ENCODE results near the gene FAM107B.
A peak's percentile ranks its signal among the peaks of the same experiment; 100 is the strongest.

FAM107B gene

DNA sequence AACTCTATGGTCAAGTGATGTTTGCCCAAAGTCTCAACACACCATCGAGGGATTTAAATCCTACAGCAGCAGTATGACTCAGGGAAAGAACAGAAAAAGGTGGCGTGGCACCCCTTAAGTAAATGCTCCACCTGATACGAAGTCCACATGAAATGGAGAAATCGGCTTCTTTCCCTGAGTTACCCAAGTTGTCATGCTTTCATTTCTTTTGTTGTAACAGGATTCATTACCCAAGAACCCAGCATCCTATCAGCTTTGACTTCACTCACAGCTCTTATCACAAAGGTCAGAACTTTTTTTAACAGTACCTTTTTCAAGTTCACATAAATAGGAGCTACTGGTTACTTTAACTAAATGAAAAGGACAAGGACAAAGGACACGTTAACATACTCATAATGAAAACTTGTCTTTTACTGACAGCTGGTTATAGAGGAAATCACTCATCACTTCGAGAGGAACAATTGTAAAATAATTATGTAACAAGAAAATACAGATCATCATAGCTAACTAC lies 224.2 kb downstream of the FAM107B start:
- Histone ChIP-seq H3K27ac (no peak overlapping the region), H3K4me1 (peaks cover 0 to 30% (median 12%) of the 10 kb centered on the region in 4 donors), H3K9me3 (no peaks in the 10 kb centered on the region), H3K36me3 (peaks cover 0 to 7% (median 0%) of the 10 kb centered on the region in 3 donors), H3K4me3 (no peak overlapping the region), H3K27me3 (no peaks in the 10 kb centered on the region)
- TF ChIP-seq, protein P1, sequence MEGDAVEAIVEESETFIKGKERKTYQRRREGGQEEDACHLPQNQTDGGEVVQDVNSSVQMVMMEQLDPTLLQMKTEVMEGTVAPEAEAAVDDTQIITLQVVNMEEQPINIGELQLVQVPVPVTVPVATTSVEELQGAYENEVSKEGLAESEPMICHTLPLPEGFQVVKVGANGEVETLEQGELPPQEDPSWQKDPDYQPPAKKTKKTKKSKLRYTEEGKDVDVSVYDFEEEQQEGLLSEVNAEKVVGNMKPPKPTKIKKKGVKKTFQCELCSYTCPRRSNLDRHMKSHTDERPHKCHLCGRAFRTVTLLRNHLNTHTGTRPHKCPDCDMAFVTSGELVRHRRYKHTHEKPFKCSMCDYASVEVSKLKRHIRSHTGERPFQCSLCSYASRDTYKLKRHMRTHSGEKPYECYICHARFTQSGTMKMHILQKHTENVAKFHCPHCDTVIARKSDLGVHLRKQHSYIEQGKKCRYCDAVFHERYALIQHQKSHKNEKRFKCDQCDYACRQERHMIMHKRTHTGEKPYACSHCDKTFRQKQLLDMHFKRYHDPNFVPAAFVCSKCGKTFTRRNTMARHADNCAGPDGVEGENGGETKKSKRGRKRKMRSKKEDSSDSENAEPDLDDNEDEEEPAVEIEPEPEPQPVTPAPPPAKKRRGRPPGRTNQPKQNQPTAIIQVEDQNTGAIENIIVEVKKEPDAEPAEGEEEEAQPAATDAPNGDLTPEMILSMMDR (IDR thresholded peaks at IDR 0.05) = no peak
- intact Hi-C loops (cut with DNase I; ENCODE audit: low total_unique reads) = no loop called here
- no peak for DNase-seq

GRCh38 chr10:14549496-14549895 lies 225.2 kb downstream of the FAM107B start:
- Histone ChIP-seq H3K27ac (no peak overlapping the region), H3K27me3 (no peaks in the 10 kb centered on the region), H3K4me1 (peaks cover 0 to 24% (median 10%) of the 10 kb centered on the region in 4 donors), H3K36me3 (peaks cover 0 to 7% (median 0%) of the 10 kb centered on the region in 3 donors), H3K9me3 (no peaks in the 10 kb centered on the region), H3K4me3 (no peak overlapping the region)
- DNase-seq = no peak
- TF ChIP-seq, protein P1 (IDR thresholded peaks at IDR 0.05) = no peak
- intact Hi-C loops (cut with DNase I; ENCODE audit: low total_unique reads) = no loop called here

- intact Hi-C loops (cut with DNase I; ENCODE audit: low total_unique reads) = no loop called here
- TF ChIP-seq, protein P1 (IDR thresholded peaks at IDR 0.05) = no peak
- Histone ChIP-seq H3K9me3 (no peaks in the 10 kb centered on the region), H3K36me3 (peaks cover 0 to 7% (median 0%) of the 10 kb centered on the region in 3 donors), H3K4me3 (no peak overlapping the region), H3K27me3 (no peaks in the 10 kb centered on the region), H3K4me1 (peaks cover 0 to 19% (median 6%) of the 10 kb centered on the region in 4 donors), H3K27ac (no peak overlapping the region)
- no peak for DNase-seq
These were observed 225.7 kb downstream of the FAM107B start for GRCh38 chr10:14548970-14549369.

DNA sequence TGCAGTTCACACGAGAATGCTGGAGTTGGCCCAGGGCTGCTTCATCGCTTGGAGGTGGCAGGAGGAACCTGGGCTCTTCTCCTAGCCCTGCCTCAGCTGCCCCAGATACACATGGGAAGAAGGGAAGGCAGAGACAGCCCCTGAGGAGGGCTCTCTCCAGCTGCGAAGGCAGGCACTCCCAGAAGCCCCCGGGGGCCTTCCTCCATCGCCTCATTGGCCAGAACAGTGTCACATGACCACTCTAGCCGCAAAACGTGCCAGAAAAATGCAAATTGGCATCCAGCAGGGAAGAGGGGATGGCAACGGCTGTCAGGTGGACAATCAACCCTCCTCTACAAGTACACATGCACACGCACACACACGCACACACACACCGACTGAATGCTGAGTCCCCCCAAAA lies 226.2 kb downstream of the FAM107B start:
- H3K4me1 ChIP-seq = peaks cover 0 to 17% (median 2%) of the 10 kb centered on the region in 4 donors
- intact Hi-C loops (cut with DNase I; ENCODE audit: low total_unique reads) = no loop called here
- H3K9me3 ChIP-seq = no peaks in the 10 kb centered on the region
- H3K27ac ChIP-seq = no peak overlapping the region
- DNase-seq = no peak
- TF ChIP-seq, protein P1 (IDR thresholded peaks at IDR 0.05) = no peak
- H3K36me3 ChIP-seq = peaks cover 0 to 7% (median 0%) of the 10 kb centered on the region in 3 donors
- no peak overlapping the region for H3K4me3 ChIP-seq
- H3K27me3 ChIP-seq = no peaks in the 10 kb centered on the region

- TF ChIP-seq, protein P1 (IDR thresholded peaks at IDR 0.05) = peak in 1 of 2 experiments; percentile 7
- no peak for DNase-seq
- no peaks in the 10 kb centered on the region for H3K9me3 ChIP-seq
- intact Hi-C loops (cut with DNase I; ENCODE audit: low total_unique reads) = no loop called here
- H3K4me1 ChIP-seq = peaks cover 0 to 17% (median 0%) of the 10 kb centered on the region in 4 donors
- H3K36me3 ChIP-seq = peaks cover 0 to 7% (median 0%) of the 10 kb centered on the region in 3 donors
- H3K27me3 ChIP-seq = no peaks in the 10 kb centered on the region
- H3K4me3 ChIP-seq = no peak overlapping the region
- no peak overlapping the region for H3K27ac ChIP-seq
These were observed 226.9 kb downstream of the FAM107B start for GRCh38 chr10:14547816-14548215.

Data from tibial artery (tissue), 4 donors.